ENCODE results near the gene ARID1A. TPM values are rescaled to one million over a fixed set of nuclear protein-coding genes. Genes with fewer than 3 reads are reported as not detected.

The ARID1A gene
- total RNA-seq, 4 donors from 2014 or later: 44.1 to 97.3 (median 78.4) TPM

GRCh38 chr1:26829184-26829911, 133.5 kb downstream of the ARID1A start:
- Histone ChIP-seq H3K27me3 (no peaks in the 10 kb centered on the region), H3K27ac (peak overlapping the region in 2 of 3 donors; percentile 23 to 84), H3K36me3 (peaks cover 21 to 22% of the 10 kb centered on the region in 2 donors), H3K4me3 (replicated peaks in 1 of 3) (no peak overlapping the region), H3K4me1 (peaks cover 43 to 49% of the 10 kb centered on the region in 2 donors), H3K9me3 (no peaks in the 10 kb centered on the region)
- intact Hi-C loops (cut with DNase I): no loop called here
- TF ChIP-seq CTCF (IDR thresholded peaks at IDR 0.05) (no peak), POLR2A (IDR thresholded peaks at IDR 0.05) (no peak)
- WGBS, 2 donors: 86 to 89% methylated on average over 6 of the region's 6 CpGs
- DNase-seq: no peak

GRCh38 chr1:26831059-26831458, 135.2 kb downstream of the ARID1A start:
- 94% methylated on average over 3 of the region's 3 CpGs for WGBS, 2 donors
- no peaks in the 10 kb centered on the region for H3K27me3 ChIP-seq
- H3K27ac ChIP-seq: no peak overlapping the region
- no peak for DNase-seq
- no peak overlapping the region for H3K4me3 ChIP-seq (replicated peaks in 1 of 3)
- H3K4me1 ChIP-seq: peaks cover 33 to 36% of the 10 kb centered on the region in 2 donors
- no peaks in the 10 kb centered on the region for H3K9me3 ChIP-seq
- intact Hi-C loops (cut with DNase I): no loop called here
- TF ChIP-seq POLR2A (IDR thresholded peaks at IDR 0.05): no peak
- TF ChIP-seq CTCF (IDR thresholded peaks at IDR 0.05): no peak
- H3K36me3 ChIP-seq: peaks cover 32 to 35% of the 10 kb centered on the region in 2 donors

Small RNAs within 50 kb of the gene (small RNA-seq; reads per million reads assigned to genes)
- gene AL627082.1 (not detected), gene RN7SL165P (not detected)

Other genes starting within 250 kb of the ARID1A start
- 100 to 1,000 TPM; 277 to 411 (median 319) TPM for gene HMGN2, start 223.6 kb upstream of the ARID1A start, total RNA-seq
- gene RPS6KA1, start 166.3 kb upstream of the ARID1A start, total RNA-seq: 10 to 100 TPM; 55.8 to 98.6 (median 76.3) TPM
- gene PIGV, start 91.9 kb downstream of the ARID1A start, total RNA-seq: 10 to 100 TPM; 20.5 to 39.4 (median 27.8) TPM
- gene ZDHHC18, start 130.7 kb downstream of the ARID1A start, total RNA-seq: 10 to 100 TPM; 11.4 to 33.1 (median 21.4) TPM
- gene SFN, start 167.1 kb downstream of the ARID1A start, total RNA-seq: under 1 TPM in 3 of 4 donors, not detected in 1; 0.54 to 0.73 (median 0.54) TPM
- gene GPN2, start 194.3 kb downstream of the ARID1A start, total RNA-seq: 10 to 100 TPM; 14.3 to 18.8 (median 16.4) TPM
- gene GPATCH3, start 204.5 kb downstream of the ARID1A start, total RNA-seq: 10 to 100 TPM in 3 of 4 donors, 1 to 10 TPM in 1; 8.6 to 12.5 (median 11.6) TPM
- not detected for gene NR0B2, start 218.0 kb downstream of the ARID1A start, total RNA-seq
- 10 to 100 TPM; 44.1 to 80.2 (median 55.9) TPM for gene NUDC, start 225.7 kb downstream of the ARID1A start, total RNA-seq

All from thyroid gland (tissue), 4 donors.